SH-SY5Y (cell line): ENCODE data around the gene IFNG-AS1.

Experiments
- GATA2 ChIP-seq: IDR thresholded peaks from 2 replicates; pipeline ENCODE4 v1.6.1; 2011; ENCODE audit warnings: mild to moderate bottlenecking, low read depth, low read length
- GATA3 ChIP-seq: IDR thresholded peaks from 2 replicates; pipeline ENCODE4 v1.6.1; 2011; ENCODE audit warnings: low read depth, mild to moderate bottlenecking, low read length, moderate library complexity

GRCh38 chr12:68011882-68012207, 22.6 kb downstream of the IFNG-AS1 start:
- TF ChIP-seq GATA2: no peak
- TF ChIP-seq GATA3: no peak
